HS-27A (cell line): ENCODE data around the gene RTP1.
"Not testable (repeated sequence)": the region's sequence is repeated elsewhere in the genome, so short reads cannot be mapped to it uniquely, and the experiment has no call there.

Source experiments
- DNase-seq: peaks from one replicate; pipeline ENCODE4 v3.0.0-alpha.2; 2012; ENCODE audit warnings: low read depth, missing footprints

RTP1 gene, protein sequence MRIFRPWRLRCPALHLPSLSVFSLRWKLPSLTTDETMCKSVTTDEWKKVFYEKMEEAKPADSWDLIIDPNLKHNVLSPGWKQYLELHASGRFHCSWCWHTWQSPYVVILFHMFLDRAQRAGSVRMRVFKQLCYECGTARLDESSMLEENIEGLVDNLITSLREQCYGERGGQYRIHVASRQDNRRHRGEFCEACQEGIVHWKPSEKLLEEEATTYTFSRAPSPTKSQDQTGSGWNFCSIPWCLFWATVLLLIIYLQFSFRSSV

DNA sequence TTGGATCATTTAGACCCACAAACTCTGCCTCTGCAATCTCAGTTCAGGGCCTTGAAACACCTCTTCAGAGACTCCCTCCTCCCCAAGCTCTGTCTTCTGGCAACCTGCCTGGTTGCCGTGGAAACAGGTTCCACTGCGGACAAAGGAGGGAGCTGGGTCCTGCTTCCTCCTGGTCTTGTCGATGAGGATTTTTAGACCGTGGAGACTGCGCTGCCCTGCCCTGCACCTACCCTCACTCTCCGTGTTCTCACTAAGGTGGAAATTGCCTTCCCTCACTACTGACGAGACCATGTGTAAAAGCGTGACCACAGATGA lies at the start of gene RTP1:
Gene RTP1 (plus strand): TSS at position 152 of the 315 bp plus-strand sequence. CDS start 30 bp downstream, at position 182.
- DNase-seq = no peak

DNA sequence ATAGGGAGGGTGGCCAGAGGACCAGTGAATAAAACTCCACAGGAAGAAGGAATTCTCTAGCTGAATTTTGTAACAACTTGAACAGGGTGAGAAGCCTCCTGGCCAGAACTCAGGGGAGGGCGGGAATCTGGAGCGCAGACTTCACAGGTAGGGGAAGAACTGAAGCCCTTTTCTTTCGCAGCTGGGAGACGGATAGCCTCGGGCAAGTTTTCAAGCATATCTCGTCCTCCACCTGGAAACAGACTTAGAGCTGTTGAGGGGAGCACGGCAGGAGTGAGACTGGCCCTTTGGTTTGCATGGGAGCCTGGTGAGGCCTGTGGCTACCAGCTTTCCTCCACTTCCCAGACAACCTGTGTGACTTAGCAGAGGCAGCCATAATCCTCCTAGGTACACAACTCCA lies 47.1 kb upstream of the RTP1 start:
- DNase-seq = no peak

DNA sequence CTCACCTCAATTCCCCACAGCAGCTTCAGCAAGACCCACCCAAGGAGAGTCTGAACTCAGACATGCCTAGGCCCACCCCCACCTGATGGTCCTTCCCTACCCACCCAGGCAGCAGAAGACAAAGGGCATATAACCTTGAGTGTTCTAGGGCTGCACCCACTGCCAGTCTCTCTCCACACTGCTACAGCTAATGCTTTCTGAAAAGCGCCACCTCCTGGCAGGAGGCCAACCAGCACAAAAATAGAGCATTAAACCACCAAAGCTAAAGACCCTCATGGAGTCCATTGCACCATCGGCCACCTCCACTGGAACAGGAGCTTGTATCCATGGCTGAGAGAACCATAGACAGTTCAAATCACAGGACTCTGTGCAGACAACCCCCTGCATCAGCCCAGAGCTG lies 46.7 kb upstream of the RTP1 start:
- no peak for DNase-seq

DNA sequence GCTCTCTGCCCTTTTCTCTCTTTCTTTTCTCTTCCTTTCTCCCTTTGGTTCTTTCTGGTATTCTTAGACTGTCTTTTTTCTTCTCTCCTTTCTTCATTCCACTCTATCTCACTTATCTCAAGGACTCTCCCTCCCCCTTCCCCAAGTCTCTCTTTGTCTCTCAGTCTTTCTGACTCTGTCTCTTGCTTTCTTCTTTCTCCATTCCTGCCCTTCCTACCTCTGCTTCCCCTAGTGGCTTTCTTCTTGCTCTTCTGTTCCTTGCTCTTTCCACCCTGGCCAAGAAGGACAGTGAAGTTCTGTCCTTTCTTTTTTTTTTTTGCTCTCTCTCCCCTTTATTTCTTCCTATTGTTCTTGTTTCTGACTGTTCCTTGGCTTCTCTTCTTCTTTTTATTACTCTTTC lies 35.7 kb upstream of the RTP1 start:
- DNase-seq = no peak

DNA sequence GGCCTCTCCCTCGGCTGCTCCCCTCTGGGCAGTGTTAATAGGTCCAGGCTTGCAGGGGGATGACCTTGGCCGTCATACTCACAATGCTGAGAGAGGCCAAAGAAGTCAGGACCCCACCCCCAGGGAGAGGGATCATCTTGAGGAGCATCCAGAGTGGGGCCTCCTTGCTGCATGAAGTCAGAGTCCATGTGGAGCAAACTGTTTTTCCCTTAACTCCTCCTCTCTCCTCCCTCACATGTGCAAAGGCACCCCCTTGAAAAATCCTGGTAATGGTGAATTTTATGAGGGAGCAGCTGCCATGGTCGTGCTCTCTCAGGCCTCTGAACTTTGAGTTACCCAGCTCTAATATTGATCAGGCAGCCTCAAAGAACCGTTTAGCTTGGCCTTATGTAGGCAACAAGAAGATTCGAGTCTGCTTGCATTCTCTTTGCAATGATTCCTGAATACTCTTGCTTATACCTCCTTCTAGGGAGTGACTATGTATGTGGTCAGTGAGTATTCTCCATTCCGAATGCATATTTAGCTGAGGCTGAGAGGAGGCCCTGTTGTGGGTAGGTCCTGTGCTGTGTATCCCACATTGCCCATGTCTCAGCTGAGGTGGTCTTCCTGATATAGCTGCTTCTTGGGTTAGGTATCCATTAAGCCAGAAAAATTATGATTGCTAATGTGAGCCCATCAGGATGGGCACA lies 34.9 kb upstream of the RTP1 start:
- no peak for DNase-seq

DNA sequence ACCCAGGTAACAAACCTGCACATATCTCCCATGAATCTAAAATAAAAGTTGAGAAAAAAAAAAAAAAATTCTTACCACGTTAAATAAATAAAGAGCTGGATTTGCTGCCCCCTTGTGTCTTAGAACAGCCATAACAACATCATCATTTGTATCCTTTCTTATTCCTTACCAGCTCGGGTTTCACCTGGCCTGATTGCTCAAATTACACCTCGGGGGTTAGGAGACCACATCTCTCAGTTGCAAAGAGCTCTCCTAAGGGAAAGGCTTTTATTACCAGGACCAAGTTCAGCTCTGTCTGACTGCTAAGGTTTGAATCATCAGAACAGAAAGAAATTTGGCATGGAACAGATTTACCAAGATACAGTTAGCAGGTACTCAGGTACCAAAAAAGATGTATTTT lies 32.1 kb upstream of the RTP1 start:
- DNase-seq = no peak

DNA sequence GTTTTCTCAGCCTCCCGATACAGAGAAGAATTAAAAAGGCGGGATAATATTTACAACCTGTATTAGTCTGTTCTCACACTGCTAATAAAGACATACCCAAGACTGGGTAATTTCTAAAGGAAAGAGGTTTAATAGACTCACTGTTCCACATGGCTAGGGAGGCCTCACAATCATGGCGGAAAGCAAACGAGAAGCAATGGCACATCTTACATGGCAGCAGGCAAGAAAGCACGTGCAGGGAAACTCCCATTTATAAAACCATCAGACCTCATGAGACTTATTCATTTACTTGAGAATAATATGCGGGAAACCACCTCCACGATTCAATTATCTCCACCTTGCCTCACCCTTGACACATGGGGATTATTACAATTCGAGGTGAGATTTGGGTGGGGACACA lies 30.5 kb upstream of the RTP1 start:
- DNase-seq = no peak

DNA sequence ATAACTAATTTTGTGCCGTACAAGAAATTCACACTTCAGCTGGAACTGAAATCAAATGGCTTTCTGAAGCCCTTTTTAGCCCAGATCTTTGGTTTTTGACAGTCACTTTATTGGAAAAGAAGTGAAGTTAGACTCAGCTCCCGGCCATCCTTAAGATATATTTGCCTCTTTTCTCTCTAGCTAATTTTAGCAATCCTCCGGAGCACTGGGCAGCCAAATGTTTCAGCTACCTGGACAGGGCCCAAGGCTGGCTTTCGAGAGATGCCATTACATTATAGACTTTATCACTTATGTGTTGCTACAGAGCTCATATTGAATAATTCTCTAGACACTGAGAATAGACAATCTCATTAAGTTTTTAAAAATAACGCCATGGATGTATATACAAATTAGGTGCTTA lies 29.5 kb upstream of the RTP1 start:
- DNase-seq = no peak

DNA sequence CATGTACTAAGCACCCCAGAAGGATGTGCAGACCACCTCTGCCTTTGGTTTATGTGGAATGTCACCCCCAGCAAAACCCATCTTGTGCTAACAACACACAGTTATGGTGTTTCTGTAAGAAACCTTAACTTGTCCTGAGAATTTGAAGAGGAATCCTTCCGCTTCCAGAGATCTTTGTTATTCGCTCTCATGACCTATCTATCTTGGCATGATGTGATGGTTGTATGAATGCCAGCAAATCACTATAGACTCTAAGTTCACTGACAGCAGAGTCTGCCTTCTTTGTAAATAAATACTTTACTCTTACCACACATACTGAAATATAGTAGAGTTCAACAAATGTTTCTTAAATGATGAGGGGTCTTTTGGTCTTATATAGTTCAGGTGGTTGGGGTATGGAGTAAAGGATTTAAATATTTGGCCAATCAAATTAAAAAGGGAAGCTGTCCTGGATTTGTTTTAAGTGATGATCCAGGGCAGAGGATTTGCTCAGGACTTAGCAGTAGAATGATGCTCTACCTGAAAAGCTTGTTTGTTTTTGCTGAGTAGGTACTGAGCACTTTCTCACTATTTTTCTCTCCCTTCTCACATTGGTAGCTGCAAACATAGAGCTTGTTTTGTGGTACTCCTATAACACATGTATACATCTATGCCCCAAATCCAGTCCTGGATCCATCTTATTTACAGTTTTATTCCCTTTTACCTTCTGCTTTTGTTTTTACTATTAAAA lies 27.9 kb upstream of the RTP1 start:
- no peak for DNase-seq

DNA sequence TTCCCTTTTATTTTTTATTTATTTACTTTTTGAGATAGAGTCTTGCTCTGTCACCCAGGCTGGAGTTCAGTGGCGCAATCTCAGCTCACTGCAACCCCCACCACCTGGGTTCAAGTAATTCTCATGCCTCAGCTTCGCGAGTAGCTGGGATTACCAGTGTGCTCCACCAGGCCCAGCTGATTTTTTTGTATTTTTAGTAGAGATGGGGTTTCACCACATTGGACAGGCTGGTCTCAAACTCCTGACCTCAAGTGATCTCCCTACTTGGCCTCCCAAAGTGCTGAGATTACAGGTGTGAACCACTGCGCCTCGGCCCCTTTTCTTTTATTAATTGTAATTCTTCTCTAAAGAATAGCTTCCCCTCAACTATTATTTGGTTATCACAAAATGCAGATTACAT lies 26.4 kb upstream of the RTP1 start:
- not testable (repeated sequence) for DNase-seq

DNA sequence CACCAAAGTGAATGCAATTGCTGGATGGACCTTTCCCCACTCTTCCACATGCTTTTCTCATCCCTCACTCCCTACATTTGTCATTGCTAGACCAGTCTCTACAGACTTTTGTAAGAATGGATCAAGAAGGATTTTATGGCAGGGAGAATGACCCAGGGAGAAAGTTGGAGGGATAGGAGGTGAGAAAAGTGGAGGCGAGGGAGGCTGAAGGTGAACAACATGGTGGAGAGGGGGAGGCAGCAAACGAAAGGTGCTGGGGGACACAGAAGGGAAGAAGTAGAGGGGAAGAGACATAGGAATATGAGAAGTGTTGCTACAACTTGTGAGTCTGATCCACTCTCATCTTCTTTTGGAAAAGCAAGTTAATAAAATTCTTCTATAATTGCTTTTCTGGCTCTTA lies 24.4 kb upstream of the RTP1 start:
- no peak for DNase-seq

DNA sequence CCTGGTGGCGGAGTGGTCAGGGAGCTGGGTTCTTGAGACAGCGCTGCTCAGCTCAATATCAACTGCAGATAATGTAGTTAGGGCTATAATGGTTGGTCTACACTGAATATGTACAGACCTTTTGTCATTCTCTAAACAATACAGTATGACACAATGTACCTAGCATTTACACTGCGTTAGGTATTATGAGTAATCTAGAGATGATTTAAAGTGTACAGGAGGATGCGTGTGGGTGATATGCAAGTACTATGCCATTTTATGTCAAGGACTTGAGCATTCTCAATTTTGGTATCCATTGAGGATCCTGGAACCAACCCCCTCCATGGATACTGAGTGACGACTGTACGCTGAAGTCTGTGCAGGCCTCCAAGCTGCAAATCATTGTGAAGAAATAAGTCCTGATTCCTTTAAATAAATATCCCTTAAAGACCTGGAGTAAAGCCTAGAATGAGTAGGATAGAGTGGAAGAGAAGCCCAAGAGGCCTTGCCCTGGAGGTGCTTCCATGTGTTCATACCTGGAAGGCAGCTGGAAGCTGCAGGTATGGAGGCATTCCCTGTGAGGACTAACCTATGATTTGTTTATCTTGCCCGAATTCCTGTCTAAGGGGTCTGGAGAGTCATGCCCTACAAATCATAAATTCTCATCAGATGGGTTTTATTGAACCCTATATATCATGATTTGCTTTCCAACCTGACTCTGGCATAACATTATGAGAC lies 15.7 kb upstream of the RTP1 start:
- no peak for DNase-seq

DNA sequence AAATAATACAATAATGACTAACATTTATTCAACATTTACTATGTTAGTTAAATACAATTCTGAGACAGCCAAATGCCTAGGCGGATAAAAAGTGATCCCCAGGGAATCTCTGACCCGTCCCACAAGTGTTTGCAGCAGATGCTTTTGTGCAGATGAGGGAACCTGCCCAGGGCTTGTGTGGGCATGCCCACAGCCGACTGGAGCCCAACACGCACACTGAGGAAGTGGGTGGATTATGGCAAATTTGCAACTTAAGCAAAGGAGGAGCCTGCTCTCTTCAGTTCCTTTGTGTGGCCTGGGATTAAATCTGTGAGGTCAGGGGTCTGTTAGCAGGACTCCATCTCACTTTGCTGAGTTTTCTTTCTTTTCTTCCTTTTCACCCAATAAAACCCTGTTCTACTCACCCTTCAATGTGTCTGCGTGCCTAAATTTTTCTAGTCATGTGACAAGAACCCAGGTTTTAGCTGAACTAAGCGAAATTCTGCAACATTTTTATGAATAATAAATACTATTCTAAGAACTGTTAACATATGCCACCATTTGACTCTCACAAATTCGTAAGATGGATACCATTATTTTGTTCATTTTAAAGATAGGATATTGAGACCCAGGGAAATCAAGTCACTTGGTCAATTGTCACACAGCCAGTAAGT lies 13.9 kb upstream of the RTP1 start:
- DNase-seq = no peak

DNA sequence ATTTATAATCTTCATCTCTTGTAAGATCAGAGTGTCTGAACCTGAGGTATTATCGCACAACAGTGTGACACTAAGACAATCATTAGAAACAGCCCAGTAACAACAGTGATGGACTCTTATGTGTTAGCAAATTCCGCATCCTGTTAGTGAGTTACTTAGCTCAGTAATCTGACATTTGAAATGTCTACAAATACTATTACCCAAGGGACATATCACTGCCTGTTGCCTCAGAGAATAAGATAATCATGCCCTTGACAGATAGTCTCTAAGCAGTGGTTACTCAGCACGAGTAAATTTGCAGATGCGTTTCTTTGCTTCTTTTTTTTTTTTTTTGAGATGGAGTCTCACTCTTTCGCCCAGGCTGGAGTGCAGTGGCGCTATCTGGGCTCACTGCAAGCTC lies 13.4 kb upstream of the RTP1 start:
- DNase-seq = no peak

DNA sequence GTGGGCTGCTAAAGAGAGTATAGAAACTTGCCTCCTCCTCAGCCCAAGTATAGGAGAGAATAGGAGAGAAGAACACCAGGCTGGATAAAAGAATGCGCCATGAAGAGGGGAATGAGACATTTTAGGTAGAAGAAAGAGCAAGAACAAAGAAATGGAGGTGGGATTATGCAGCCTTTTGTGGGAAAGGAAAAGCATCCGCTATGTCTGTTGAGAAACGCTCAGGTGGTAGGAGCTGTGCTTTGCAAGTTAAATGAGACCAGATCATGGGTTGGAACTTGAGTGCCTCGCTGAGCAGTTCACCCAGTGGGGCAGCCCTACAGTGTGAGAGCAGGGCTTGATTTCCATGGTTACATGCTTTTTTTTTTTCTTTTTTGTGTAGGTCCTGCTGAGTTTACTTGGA lies 11.5 kb upstream of the RTP1 start:
- DNase-seq = no peak

DNA sequence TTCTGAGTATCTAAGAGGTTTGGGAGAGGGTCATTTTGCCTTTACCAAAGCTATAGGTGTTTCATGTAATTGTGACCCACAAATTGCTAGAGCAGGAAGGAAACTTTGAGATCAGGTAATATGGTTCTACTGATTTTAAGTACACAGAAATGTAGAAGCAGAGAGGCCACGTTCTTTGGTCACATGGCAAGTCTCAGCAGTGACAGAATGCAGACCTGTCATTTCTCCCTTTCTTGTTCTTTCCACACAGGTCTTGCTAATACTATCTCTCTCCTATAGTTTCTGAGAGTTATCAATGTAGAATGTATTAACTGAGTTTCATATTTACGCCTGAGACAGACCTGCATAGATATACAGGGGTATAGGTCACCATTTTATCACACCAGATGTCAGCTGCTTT lies 10.9 kb upstream of the RTP1 start:
- no peak for DNase-seq

DNA sequence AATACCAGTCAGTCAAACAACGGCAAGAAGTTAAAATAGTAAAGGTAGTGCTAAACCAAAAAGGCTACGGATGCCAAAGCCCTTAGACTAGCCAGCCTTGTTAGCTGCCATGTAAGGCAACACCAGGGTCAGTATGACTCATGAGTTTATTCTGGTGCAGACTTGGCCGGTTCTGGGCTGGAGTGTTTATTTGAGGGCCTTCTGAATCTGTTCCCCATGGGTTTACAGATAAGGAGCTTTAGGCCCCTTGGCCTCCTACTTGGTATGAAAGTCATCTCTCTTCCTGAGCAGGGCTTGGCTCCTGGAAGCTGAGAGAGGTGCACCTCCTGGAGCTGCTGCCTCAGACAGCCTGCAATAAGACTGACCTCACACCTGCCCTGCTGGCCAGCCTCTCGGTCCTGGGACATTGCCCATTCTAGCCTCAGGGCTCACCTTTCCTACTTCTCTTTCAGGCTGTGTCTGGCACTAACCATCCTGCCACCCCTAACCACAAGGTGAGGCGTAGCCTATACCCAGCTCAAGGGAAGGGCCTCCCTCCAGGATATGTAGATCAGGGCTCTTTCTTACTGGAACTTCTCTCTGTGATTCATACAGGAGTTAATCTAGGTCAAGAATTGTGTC lies 10.4 kb upstream of the RTP1 start:
- DNase-seq = peak; percentile 83

DNA sequence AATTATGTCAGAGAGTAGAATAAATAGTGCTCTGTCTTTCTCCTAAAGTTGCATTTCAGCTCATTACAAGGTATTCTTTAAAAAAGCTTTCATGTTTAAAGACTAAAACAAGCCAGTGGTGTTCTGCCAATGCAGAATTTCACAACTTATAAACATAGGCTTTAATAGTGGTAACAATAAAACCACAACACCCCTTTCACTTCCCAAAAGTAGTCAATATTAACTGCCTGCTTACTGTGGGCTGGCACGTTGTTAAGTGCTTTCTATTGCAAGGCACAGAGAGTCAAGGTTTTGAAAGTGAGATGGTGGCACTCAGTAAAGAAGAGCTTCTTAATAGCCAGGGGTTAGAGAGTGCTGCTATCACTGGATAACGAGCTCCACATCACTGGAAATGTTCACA lies 8.4 kb upstream of the RTP1 start:
- DNase-seq = no peak

DNA sequence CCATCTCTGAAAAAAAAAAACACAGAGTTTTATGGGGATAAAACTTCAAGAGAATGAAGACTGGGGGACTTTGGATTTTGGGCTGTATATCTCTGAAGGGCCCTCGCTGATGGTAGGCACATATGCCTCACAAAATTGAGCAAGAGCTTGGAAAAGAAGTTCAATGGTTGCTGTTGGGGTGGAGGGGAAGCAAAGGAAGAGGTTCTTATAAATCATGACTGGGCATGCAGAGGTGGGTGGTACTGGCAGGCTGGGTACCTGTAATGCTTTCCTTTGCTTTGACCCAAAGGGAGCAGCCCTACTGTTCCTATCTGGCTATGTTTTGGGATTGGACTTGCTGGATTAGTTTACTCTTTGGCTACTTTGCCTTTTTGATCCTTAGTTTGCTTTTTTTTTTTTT lies 6.0 kb upstream of the RTP1 start:
- no peak for DNase-seq

DNA sequence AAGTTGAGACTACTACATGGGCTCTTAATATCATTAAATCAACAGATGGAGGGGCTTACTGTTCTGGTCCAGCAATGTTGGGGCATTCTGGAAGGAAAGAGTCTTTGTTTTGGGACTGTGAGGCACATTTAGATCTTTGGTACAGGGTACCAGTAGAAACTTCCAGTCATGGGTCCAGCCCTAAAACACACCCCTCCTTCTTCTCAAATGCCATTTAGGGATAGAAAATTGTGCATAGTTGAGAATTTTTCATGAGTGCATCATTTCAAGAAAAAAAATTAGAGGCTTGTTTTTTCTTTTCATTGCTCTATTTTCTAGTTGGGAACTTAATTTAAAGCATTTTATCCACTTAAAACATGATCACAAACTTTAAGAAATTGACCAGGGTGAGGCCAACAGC lies 4.1 kb upstream of the RTP1 start:
- no peak for DNase-seq

DNA sequence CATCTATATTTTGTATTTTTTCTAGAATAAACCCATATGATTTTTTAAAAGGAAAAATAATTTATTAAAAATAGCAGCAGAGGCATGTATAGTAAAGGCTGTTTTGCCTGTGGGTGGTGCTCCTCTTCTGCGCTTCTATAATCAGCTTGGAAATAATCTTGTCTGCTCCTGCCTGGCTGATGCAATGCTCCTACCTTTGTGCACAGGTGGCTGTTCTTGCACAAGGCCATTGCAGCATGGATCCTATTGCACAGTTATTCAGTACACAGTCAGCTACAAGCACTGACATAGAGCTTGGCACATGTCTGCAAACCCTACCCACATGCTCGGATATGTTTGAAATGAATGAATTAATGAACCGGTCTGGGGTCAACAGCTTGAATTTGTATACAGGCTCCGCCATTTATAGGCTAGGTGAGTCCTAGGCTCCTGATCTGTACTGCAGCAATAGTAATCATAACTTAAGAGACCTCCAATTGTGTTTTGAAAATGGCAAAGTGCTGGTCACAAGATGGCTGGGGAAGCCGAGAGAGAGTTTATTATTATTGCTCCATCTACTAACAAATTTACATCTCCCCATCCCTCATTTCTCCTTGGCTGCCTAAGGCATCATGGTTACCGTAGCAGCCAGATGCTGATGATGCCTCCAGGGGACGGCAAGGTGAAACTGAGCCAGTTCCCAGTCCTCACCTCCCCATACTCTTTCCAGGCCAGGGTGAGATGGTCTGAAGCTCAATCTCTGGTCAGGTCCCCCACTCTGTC lies 532 bp upstream of the RTP1 start:
- no peak for DNase-seq
